KOPT-K1 (cell line): ENCODE data around the gene MAMDC4.
A peak's percentile ranks its signal among the peaks of the same experiment; 100 is the strongest.
"Not testable (repeated sequence)": the region's sequence is repeated elsewhere in the genome, so short reads cannot be mapped to it uniquely, and the experiment has no call there.

Experiments
- H3K27ac ChIP-seq: fragments of 200-600 bp; sonication (generic); 2 replicates; pipeline ENCODE4 v1.5.1; 2016; ENCODE audit warnings: antibody characterized with exemption, mild to moderate bottlenecking, low read depth, low read length; ENCODE audit not compliant: poor library complexity, severe bottlenecking
- H3K36me3 ChIP-seq: fragments of 200-600 bp; sonication (generic); 2 replicates; pipeline ENCODE4 v1.5.1; 2017; ENCODE audit warnings: antibody characterized with exemption, mild to moderate bottlenecking, low read length, moderate library complexity; ENCODE audit not compliant: insufficient read depth
- H3K9me3 ChIP-seq: fragments of 200-600 bp; sonication (generic); 2 replicates; pipeline ENCODE4 v1.5.1; 2017; ENCODE audit warnings: antibody characterized with exemption, low read length, mild to moderate bottlenecking; ENCODE audit not compliant: insufficient read depth, poor library complexity, severe bottlenecking

The MAMDC4 gene

GRCh38 chr9:136851941-136852663, at the start of gene MAMDC4:
Gene MAMDC4 (plus strand): TSS chr9:136852346. CDS start chr9:136852417, 71 bp downstream.
- Histone ChIP-seq H3K9me3 (no peaks in the 10 kb centered on the region), H3K27ac (no peak within 1 kb of the TSS), H3K36me3 (no peaks in the 10 kb centered on the region)

GRCh38 chr9:136803009-136803550, 49.1 kb upstream of the MAMDC4 start:
- not testable (repeated sequence) for H3K27ac ChIP-seq, H3K36me3 ChIP-seq, H3K9me3 ChIP-seq

DNA sequence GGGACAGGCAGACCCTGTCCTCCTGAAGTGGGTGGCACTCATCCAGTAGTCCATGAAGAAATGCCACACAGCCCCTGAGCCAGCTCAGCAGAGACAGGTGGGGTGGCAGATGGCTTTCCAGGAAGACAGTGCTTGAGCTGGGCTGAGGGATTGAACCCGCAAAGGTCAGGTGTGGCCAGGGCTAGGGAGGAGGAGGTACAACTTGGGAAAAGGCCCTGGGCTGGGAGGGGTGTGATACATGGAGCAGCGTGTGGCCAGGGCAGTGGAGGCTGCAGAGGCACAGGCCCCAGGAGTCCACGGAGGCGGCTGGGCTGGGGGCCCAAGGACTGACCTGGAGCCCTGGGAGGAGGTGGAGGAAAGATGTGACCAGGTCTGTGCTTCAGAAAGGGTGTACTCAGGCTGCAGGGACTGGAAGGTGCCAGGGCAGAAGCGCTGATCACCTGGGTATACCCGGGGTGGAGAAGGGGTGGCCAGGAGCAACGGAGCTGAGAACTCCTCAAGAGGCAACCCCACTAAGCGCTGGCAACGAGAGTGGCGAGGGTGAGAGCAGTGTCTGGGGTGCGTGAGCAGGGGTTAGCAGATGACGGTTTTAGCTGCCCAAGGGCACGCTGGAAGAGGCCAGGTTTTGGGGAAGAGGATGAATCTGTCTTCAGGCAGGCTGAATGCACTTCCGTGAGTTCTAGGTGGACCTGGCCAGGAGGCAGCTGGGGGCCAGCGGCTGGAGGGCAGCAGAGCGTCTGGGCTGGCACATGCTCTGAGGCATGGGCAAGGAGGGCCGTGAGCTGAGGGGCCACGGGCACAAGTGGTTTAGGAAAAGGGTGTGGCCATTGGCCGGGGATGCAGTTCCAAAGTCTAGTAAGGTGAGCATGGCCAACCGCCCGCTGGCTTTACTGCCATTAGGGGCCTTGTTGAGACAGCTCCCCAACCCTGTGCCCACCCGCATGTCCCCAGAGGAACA, 48.3 kb upstream of the MAMDC4 start:
- Histone ChIP-seq H3K27ac (no peak overlapping the region), H3K9me3 (no peaks in the 10 kb centered on the region), H3K36me3 (no peaks in the 10 kb centered on the region; the same call in 1 of the 2 replicates)

GRCh38 chr9:136804509-136805206, 47.5 kb upstream of the MAMDC4 start:
- H3K9me3 ChIP-seq: no peaks in the 10 kb centered on the region
- H3K27ac ChIP-seq: no peak overlapping the region
- H3K36me3 ChIP-seq: peaks cover under 1% of the 10 kb centered on the region; the same call in 1 of the 2 replicates

- H3K9me3 ChIP-seq: no peaks in the 10 kb centered on the region
- no peak overlapping the region for H3K27ac ChIP-seq
- H3K36me3 ChIP-seq: peaks cover 6% of the 10 kb centered on the region; the same call in 1 of the 2 replicates
Measured at GRCh38 chr9:136805207-136805740, 46.9 kb upstream of the MAMDC4 start.

DNA sequence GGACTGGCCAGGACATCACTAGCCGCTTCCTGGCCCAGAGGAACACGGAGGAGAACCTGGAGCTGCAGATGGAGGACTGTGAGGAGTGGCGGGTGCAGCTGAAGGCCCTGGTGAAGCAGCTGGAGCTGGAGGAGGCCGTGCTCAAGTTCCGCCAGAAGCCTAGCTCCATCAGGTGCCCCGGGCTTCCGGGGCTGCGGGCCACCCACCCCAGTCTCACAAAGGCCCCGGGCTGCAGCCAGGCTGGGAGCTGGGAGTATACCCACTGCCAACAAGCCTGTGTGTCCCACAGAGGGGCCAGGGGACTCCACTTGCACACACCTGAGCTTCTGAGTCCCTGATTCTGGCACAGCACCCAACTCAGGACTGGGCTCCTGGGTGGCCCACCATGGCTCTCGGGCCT, 46.1 kb upstream of the MAMDC4 start:
- H3K27ac ChIP-seq: no peak overlapping the region
- no peaks in the 10 kb centered on the region for H3K9me3 ChIP-seq
- peaks cover 14% of the 10 kb centered on the region; the same call in 1 of the 2 replicates for H3K36me3 ChIP-seq

- H3K36me3 ChIP-seq: peaks cover 21% of the 10 kb centered on the region; the same call in 1 of the 2 replicates
- peak overlapping the region; percentile 84 for H3K27ac ChIP-seq
- no peaks in the 10 kb centered on the region for H3K9me3 ChIP-seq
Measured at GRCh38 chr9:136806631-136807201, 45.4 kb upstream of the MAMDC4 start.

- no peaks in the 10 kb centered on the region for H3K9me3 ChIP-seq
- peak within 1 kb of the TSS; percentile 84 for H3K27ac ChIP-seq
- peaks cover 27% of the 10 kb centered on the region; the same call in 1 of the 2 replicates for H3K36me3 ChIP-seq
Measured at GRCh38 chr9:136807281-136808074, 44.7 kb upstream of the MAMDC4 start, which contains the start of gene RABL6. Gene RABL6 (plus strand): TSS chr9:136807948. CDS start chr9:136808197, 249 bp downstream.

GRCh38 chr9:136808075-136808805, 43.9 kb upstream of the MAMDC4 start:
- Histone ChIP-seq H3K27ac (peak overlapping the region; percentile 84), H3K9me3 (no peaks in the 10 kb centered on the region), H3K36me3 (peaks cover 34% of the 10 kb centered on the region)

DNA sequence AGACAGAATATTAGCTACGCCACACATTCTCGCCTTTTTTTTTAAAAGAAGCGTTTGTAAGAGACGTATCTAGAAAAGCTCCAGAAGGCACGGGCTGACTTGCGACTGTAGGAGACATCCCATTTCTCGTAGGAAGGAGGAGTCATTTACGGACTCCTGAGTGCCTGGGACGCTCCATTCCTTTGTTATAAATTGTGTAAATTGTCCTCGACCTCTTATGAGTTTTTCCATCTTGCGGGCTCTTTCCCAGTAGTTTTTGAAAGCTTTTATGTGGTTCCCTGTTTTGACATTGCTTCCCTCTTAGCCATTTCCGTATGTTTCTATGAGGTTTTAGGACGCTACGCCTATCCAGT, 43.4 kb upstream of the MAMDC4 start:
- peaks cover 40% of the 10 kb centered on the region for H3K36me3 ChIP-seq
- H3K27ac ChIP-seq: peak overlapping the region; percentile 84
- H3K9me3 ChIP-seq: no peaks in the 10 kb centered on the region

DNA sequence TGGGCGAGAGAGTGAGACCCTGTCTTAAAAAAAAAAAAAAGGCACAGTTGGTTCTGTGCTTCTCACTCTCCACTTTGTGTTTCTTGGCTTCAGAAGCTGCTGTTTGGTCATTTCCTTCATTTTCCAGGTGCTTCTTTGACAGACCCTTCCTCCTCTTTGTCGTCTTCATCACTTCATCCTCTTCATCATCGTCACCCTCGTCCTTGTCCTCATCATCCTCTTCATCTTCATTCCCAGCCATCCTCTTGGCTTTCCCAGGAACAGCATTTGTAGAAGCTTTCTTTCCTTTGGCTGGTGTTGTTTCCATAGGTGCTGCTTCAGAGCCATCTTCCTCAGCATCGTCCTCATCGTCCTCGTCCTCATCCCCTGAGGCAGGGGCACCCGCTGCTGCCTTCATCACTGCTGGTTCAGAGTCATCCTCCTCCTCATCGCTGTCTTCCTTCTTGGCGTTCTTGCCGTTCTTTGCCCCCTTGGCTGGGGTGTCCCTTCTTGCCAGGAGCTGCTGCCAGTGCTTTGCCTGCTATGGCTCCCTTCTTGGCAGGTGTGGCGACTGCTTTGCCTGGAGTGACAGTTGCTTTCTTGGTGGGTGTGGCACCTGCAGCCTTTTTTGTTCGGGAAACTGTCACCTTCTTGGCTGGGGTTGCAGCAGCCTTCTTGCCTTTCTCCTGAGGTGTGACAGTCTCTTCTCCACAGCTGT, 37.3 kb upstream of the MAMDC4 start:
- Histone ChIP-seq H3K36me3 (peaks cover 66% of the 10 kb centered on the region), H3K27ac (no peak overlapping the region), H3K9me3 (no peaks in the 10 kb centered on the region)

DNA sequence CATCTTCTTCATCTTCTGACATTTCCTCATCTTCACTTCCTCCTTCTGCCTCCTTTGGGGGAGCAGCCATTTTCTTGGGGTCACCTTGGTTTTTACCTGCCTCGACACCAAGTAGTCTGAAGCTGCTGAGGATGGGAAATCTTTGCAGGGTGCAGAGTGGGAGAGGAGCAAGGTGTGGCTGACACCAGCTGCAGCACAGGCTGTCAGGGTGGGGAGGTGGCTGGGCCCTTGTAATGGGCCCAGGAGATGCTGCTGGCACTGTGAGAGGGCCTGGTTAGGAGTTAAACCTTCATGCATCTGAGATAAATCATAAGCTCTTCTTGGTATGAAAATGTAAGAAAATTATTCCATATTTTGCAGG, 36.7 kb upstream of the MAMDC4 start:
- H3K36me3 ChIP-seq: peaks cover 61% of the 10 kb centered on the region
- no peak overlapping the region for H3K27ac ChIP-seq
- no peaks in the 10 kb centered on the region for H3K9me3 ChIP-seq
